Measurements from ENCODE around the gene URB1.

GRCh38 chr21:32332463-32332951 is 60.3 kb downstream of the URB1 start:
- TF ChIP-seq POLR2A (IDR thresholded peaks at IDR 0.05) (no peak), CTCF (IDR thresholded peaks at IDR 0.05) (no peak)
